ENCODE measurements around the gene MYO10. TPM values are rescaled to one million over a fixed set of nuclear protein-coding genes. Genes with fewer than 3 reads are reported as not detected.

MYO10 gene
- total RNA-seq, 1 donor from 2014 or later = 67.0 TPM

GRCh38 chr5:16794269-16794913, 141.7 kb downstream of the MYO10 start:
- DNase-seq = no peak
- H3K9me3 ChIP-seq = no peaks in the 10 kb centered on the region
- ATAC-seq = peak; percentile 39

GRCh38 chr5:16792598-16793275, 143.4 kb downstream of the MYO10 start:
- Histone ChIP-seq H3K4me3 (no peak overlapping the region), H3K27ac (no peak overlapping the region), H3K4me1 (no peaks in the 10 kb centered on the region), H3K9me3 (no peaks in the 10 kb centered on the region), H3K27me3 (no peaks in the 10 kb centered on the region), H3K36me3 (no peaks in the 10 kb centered on the region)
- TF ChIP-seq CTCF (IDR thresholded peaks at IDR 0.05) = no peak
- ATAC-seq (no peak), DNase-seq (no peak)
- intact Hi-C loops (cut with DNase I) = loop anchor here (10.0 kb wide), 1 partner anchor 142 kb away; the partner anchor contains the start of gene MYO10

More at GRCh38 chr5:16794269-16794913, 141.7 kb downstream of the MYO10 start:
- Histone ChIP-seq H3K27ac (no peak overlapping the region), H3K4me1 (no peaks in the 10 kb centered on the region), H3K4me3 (no peak overlapping the region), H3K27me3 (no peaks in the 10 kb centered on the region), H3K36me3 (no peaks in the 10 kb centered on the region)
- TF ChIP-seq CTCF (IDR thresholded peaks at IDR 0.05) = no peak
- intact Hi-C loops (cut with DNase I) = loop anchor here (10.0 kb wide), 1 partner anchor 140 kb away; the partner anchor contains the start of gene MYO10

- no peak for DNase-seq
- H3K27ac ChIP-seq = no peak overlapping the region
- no peaks in the 10 kb centered on the region for H3K27me3 ChIP-seq
- ATAC-seq = no peak
- H3K9me3 ChIP-seq = no peaks in the 10 kb centered on the region
- no peaks in the 10 kb centered on the region for H3K4me1 ChIP-seq
- H3K36me3 ChIP-seq = no peaks in the 10 kb centered on the region
- H3K4me3 ChIP-seq = no peak overlapping the region
- intact Hi-C loops (cut with DNase I) = loop anchor here (10.0 kb wide), 1 partner anchor 143 kb away; the partner anchor contains the start of gene MYO10
- TF ChIP-seq CTCF (IDR thresholded peaks at IDR 0.05) = no peak
These were observed 144.0 kb downstream of the MYO10 start for GRCh38 chr5:16791904-16792597.

- ATAC-seq = peak; percentile 72
- DNase-seq = no peak
- no peak overlapping the region for H3K27ac ChIP-seq
- intact Hi-C loops (cut with DNase I) = loop anchor here (10.0 kb wide), 1 partner anchor 144 kb away; the partner anchor contains the start of gene MYO10
- H3K36me3 ChIP-seq = no peaks in the 10 kb centered on the region
- no peak overlapping the region for H3K4me3 ChIP-seq
- no peaks in the 10 kb centered on the region for H3K4me1 ChIP-seq
- H3K9me3 ChIP-seq = no peaks in the 10 kb centered on the region
- H3K27me3 ChIP-seq = no peaks in the 10 kb centered on the region
- TF ChIP-seq CTCF (IDR thresholded peaks at IDR 0.05) = peak; percentile 75
These were observed 144.9 kb downstream of the MYO10 start for GRCh38 chr5:16791036-16791705.

- H3K9me3 ChIP-seq = no peaks in the 10 kb centered on the region
- H3K36me3 ChIP-seq = no peaks in the 10 kb centered on the region
- ATAC-seq (no peak), DNase-seq (no peak)
- TF ChIP-seq CTCF (IDR thresholded peaks at IDR 0.05) = no peak
- intact Hi-C loops (cut with DNase I) = no loop called here
- no peak overlapping the region for H3K4me3 ChIP-seq
- H3K27me3 ChIP-seq = no peaks in the 10 kb centered on the region
- H3K27ac ChIP-seq = no peak overlapping the region
- no peaks in the 10 kb centered on the region for H3K4me1 ChIP-seq
These were observed 147.1 kb downstream of the MYO10 start for GRCh38 chr5:16788957-16789356.
